B cell (primary cell): ENCODE data around the gene ACP1. TPM values are rescaled to one million over a fixed set of nuclear protein-coding genes. Genes with fewer than 3 reads are reported as not detected.

Experiments
- ATAC-seq: fragments of 200-7000 bp; cut with Tn5 transposase; one replicate; pipeline ENCODE4 v1.10.0; 2021; ENCODE audit warnings: low read depth, mild to moderate bottlenecking, moderate number of reproducible peaks, moderate library complexity
- CTCF ChIA-PET: fragments of 350-600 bp; sonication (Branson Sonifier 250); formaldehyde crosslinking; loops from one replicate; lab custom pipeline; 2021; ENCODE audit warnings: antibody characterized with exemption, inconsistent platforms; lab: Charles Lee
- POLR2A ChIA-PET: fragments of 350-600 bp; sonication (Branson Sonifier 250); formaldehyde crosslinking; loops from one replicate; lab custom pipeline; 2021; ENCODE audit warnings: antibody characterized with exemption; lab: Charles Lee
- DNase-seq: peaks from one replicate; pipeline ENCODE4 v3.0.0; 2013
- H2AFZ ChIP-seq: 2 replicates; pipeline ENCODE4 v1.6.1; 2012; ENCODE audit warnings: mild to moderate bottlenecking, low read depth, low read length; ENCODE audit not compliant: insufficient read depth, poor library complexity, severe bottlenecking
- H3K27ac ChIP-seq, 2 donors: 1 replicate in 1 of 2; 2 replicates in 1 of 2; pipeline ENCODE4 v1.5.1; 2012 to 2013; ENCODE audit warnings: low read length in 2 of 2, mild to moderate bottlenecking in 2 of 2, moderate library complexity in 1 of 2
- H3K27me3 ChIP-seq, 4 experiments: fragments of 200-600 bp in 1 of 4; sonication (generic) in 1 of 4; replicated peaks in 1 of 4; 1 replicate in 2 of 4; 2 replicates in 2 of 4; pipeline versions ENCODE4 v1.6.1 to v1.7.0; 2013 to 2016; ENCODE audit warnings: low read length in 3 of 4, mild to moderate bottlenecking in 2 of 4, mixed read lengths in 1 of 4, moderate library complexity in 1 of 4; ENCODE audit not compliant: insufficient read depth in 4 of 4, control insufficient read depth in 3 of 4; ENCODE audit errors: control extremely low read depth in 1 of 4
- H3K36me3 ChIP-seq, 2 experiments: replicated peaks in 1 of 2; 1 replicate in 1 of 2; 2 replicates in 1 of 2; pipeline versions ENCODE4 v1.6.1 to v1.7.1; 2013; ENCODE audit warnings: low read length in 1 of 2; ENCODE audit not compliant: insufficient read depth in 2 of 2, control insufficient read depth in 1 of 2; ENCODE audit errors: control extremely low read depth in 1 of 2, extremely low read depth in 1 of 2
- H3K4me1 ChIP-seq, 2 donors: fragments of 200-600 bp in 1 of 2; sonication (generic) in 1 of 2; 1 replicate in 1 of 2; 2 replicates in 1 of 2; pipeline versions ENCODE4 v1.5.1 to v1.6.1; 2013 to 2017; ENCODE audit warnings: low read length in 2 of 2; ENCODE audit not compliant: control insufficient read depth in 2 of 2, insufficient read depth in 2 of 2
- H3K4me2 ChIP-seq: replicated peaks from 2 replicates; pipeline ENCODE3; 2012; ENCODE audit warnings: mild to moderate bottlenecking, low read depth, low read length; ENCODE audit not compliant: poor library complexity, severe bottlenecking
- H3K4me3 ChIP-seq, 5 experiments: fragments of 200-600 bp in 1 of 5; sonication (generic) in 1 of 5; 1 replicate in 3 of 5; 2 replicates in 2 of 5; pipeline versions ENCODE4 v1.5.1 to v1.7.0; 2011 to 2016; ENCODE audit warnings: low read length in 4 of 5, mild to moderate bottlenecking in 4 of 5, low read depth in 2 of 5, control low read depth in 1 of 5, moderate library complexity in 1 of 5; ENCODE audit not compliant: insufficient read depth in 1 of 5; ENCODE audit errors: control extremely low read depth in 1 of 5, extremely low read depth in 1 of 5
- H3K79me2 ChIP-seq: fragments of 200-600 bp; sonication (generic); one replicate; pipeline ENCODE4 v1.6.0; 2016; ENCODE audit warnings: low read length; ENCODE audit not compliant: control insufficient read depth, insufficient read depth
- H3K9ac ChIP-seq: fragments of 200-600 bp; sonication (generic); 2 replicates; pipeline ENCODE4 v1.6.1; 2017; ENCODE audit warnings: mild to moderate bottlenecking, low read length, moderate library complexity
- H3K9me3 ChIP-seq, 3 donors: one replicate each; pipeline versions ENCODE4 v1.6.1 to v1.7.1; 2013; ENCODE audit warnings: low read length in 2 of 3; ENCODE audit not compliant: control insufficient read depth in 2 of 3, insufficient read depth in 1 of 3; ENCODE audit errors: control extremely low read depth in 1 of 3
- H4K20me1 ChIP-seq: 2 replicates; pipeline ENCODE4 v1.6.0; 2012; ENCODE audit warnings: mild to moderate bottlenecking, low read length; ENCODE audit not compliant: insufficient read depth, control insufficient read depth, poor library complexity, severe bottlenecking
- H3K27ac Mint-ChIP-seq: one replicate; pipeline ENCODE4 v1.8.0; 2021; ENCODE audit warnings: mixed read lengths
- H3K27me3 Mint-ChIP-seq: one replicate; pipeline ENCODE4 v1.8.0; 2021; ENCODE audit warnings: mixed read lengths
- H3K4me1 Mint-ChIP-seq: one replicate; pipeline ENCODE4 v1.8.0; 2021; ENCODE audit warnings: mixed read lengths
- H3K4me3 Mint-ChIP-seq: one replicate; pipeline ENCODE4 v1.8.0; 2021; ENCODE audit warnings: mixed read lengths
- H3K9me3 Mint-ChIP-seq: one replicate; pipeline ENCODE4 v1.8.0; 2022; ENCODE audit warnings: mixed read lengths; ENCODE audit not compliant: insufficient read depth
- CTCF ChIP-seq: fragments of 200-600 bp; IDR thresholded peaks from one replicate; pipeline ENCODE4 v1.8.0; 2022; ENCODE audit warnings: antibody characterized with exemption, mild to moderate bottlenecking
- EZH2 ChIP-seq: IDR thresholded peaks from 2 replicates; pipeline ENCODE4 v1.6.1; 2012; ENCODE audit warnings: borderline replicate concordance, low read depth, mild to moderate bottlenecking, moderate library complexity, low read length; ENCODE audit not compliant: insufficient read depth, poor library complexity, severe bottlenecking
- WGBS: methylation state at CpG from one replicate; pipeline ENCODE4 v1.1.5; 2013; ENCODE audit warnings: missing lambda C conversion rate; ENCODE audit not compliant: insufficient coverage; 5-methylcytosine and 5-hydroxymethylcytosine counted together
- intact Hi-C: fragments of 100-400 bp; cut with micrococcal nuclease; formaldehyde crosslinking; loops from one replicate; pipeline ENCODE4 v1.10.0; 2022
- polyA plus RNA-seq: library from polyadenylated mRNA; depleted of rRNA; stranded (reverse); fragments of >200 nt; gene quantifications from 2 replicates; pipeline ENCODE4 v1.2.3, GENCODE V29; 2012
- total RNA-seq, 2 donors: library from RNA; stranded (reverse); fragments of 120-200 nt in 1 of 2; gene quantifications; 1 replicate in 1 of 2; 2 replicates in 1 of 2; pipeline versions ENCODE4 v1.2.3 to v1.2.4, GENCODE V29; 2013 to 2022

Gene ACP1
- total and polyA plus RNA-seq, 2 donors (not counting 1 experiment from before 2014, with no cell fraction given) = 70.2 to 87.8 TPM

GRCh38 chr2:238869-239268 is 25.9 kb upstream of the ACP1 start:
- Histone ChIP-seq H3K4me3 (no peak overlapping the region), H3K4me1 (no peaks in the 10 kb centered on the region), H2AFZ (no peak overlapping the region), H3K27ac (no peak overlapping the region), H3K9me3 (no peaks in the 10 kb centered on the region), H3K4me2 (no peak overlapping the region), H4K20me1 (no peaks in the 10 kb centered on the region), H3K9ac (no peak overlapping the region), H3K36me3 (peaks cover 4 to 17% of the 10 kb centered on the region in 2 experiments), H3K27me3 (no peaks in the 10 kb centered on the region), H3K79me2 (no peaks in the 10 kb centered on the region)
- intact Hi-C loops = no loop called here
- ChIA-PET POLR2A (no interaction called here), CTCF (interaction anchor here (0.8 to 3.0 kb wide), 2 partner anchors 9 to 52 kb away, joined by 3 to 11 read pairs; no protein-coding TSS in a partner anchor)
- H3K4me1 Mint-ChIP-seq = no peaks in the 10 kb centered on the region
- no peaks in the 10 kb centered on the region for H3K27me3 Mint-ChIP-seq
- no peak for ATAC-seq
- TF ChIP-seq EZH2 (no peak), CTCF (no peak)
- H3K4me3 Mint-ChIP-seq = no peak overlapping the region
- peaks cover 1% of the 10 kb centered on the region for H3K9me3 Mint-ChIP-seq
- 98% methylated on average over 4 of the region's 5 CpGs for WGBS
- DNase-seq = no peak
- no peak overlapping the region for H3K27ac Mint-ChIP-seq

- H3K4me1 ChIP-seq = peaks cover 0 to 3% of the 10 kb centered on the region in 2 donors
- no peak overlapping the region for H3K4me3 Mint-ChIP-seq
- no peak overlapping the region for H3K9ac ChIP-seq
- H3K4me2 ChIP-seq = no peak overlapping the region
- peaks cover 1% of the 10 kb centered on the region for H3K9me3 Mint-ChIP-seq
- no peaks in the 10 kb centered on the region for H3K9me3 ChIP-seq
- CTCF ChIA-PET = interaction anchor here (1.6 to 5.0 kb wide), 2 partner anchors 15 to 393 kb away, joined by 3 to 96 read pairs; no protein-coding TSS in a partner anchor
- H3K27me3 Mint-ChIP-seq = no peaks in the 10 kb centered on the region
- no peaks in the 10 kb centered on the region for H3K79me2 ChIP-seq
- TF ChIP-seq EZH2 (no peak), CTCF (no peak)
- peaks cover 4% of the 10 kb centered on the region for H3K4me1 Mint-ChIP-seq
- no peak overlapping the region for H3K27ac ChIP-seq
- H2AFZ ChIP-seq = no peak overlapping the region
- ATAC-seq = no peak
- no peak for DNase-seq
- peaks cover 4 to 26% of the 10 kb centered on the region in 2 experiments for H3K36me3 ChIP-seq
- no peak overlapping the region for H3K27ac Mint-ChIP-seq
- H4K20me1 ChIP-seq = no peaks in the 10 kb centered on the region
- POLR2A ChIA-PET = no interaction called here
- no peak overlapping the region for H3K4me3 ChIP-seq
- intact Hi-C loops = no loop called here
- H3K27me3 ChIP-seq = no peaks in the 10 kb centered on the region
- WGBS = 100% methylated on average over 7 of the region's 7 CpGs
Observed at GRCh38 chr2:244547-244946, 20.2 kb upstream of the ACP1 start.
